ENCODE data around the gene PTDSS2. TPM values are rescaled to one million over a fixed set of nuclear protein-coding genes. Genes with fewer than 3 reads are reported as not detected.

Gene PTDSS2
- total and polyA plus RNA-seq, 2 of the 13 experiments (the other 11 are each of a cell fraction or from before 2014, with no cell fraction given) = 21.7 to 26.4 TPM

- TF ChIP-seq ZNF83 (CRISPR knock-in tag; IDR thresholded peaks at IDR 0.05; ENCODE audit: borderline replicate concordance) = peak; percentile 82; the same call in 1 of the 2 replicates
- 0 out of 2 replicates have a peak, but pooled peaks have one; percentile 35 for TF ChIP-seq AKAP8 (CRISPR knock-in tag; IDR thresholded peaks at IDR 0.05)
- no peak for TF ChIP-seq CREB3 (CRISPR knock-in tag; IDR thresholded peaks at IDR 0.05)
- TF ChIP-seq HNRNPLL (IDR thresholded peaks at IDR 0.05; ENCODE audit: low read depth, low read length, poor library complexity, severe bottlenecking) = peak; percentile 73
- peak; percentile 92 for TF ChIP-seq MTERF4 (CRISPR knock-in tag; IDR thresholded peaks at IDR 0.05)
- TF ChIP-seq BHLHE40 (IDR thresholded peaks at IDR 0.05; ENCODE audit: low read length) = no peak
- TF ChIP-seq ATF3 (CRISPR knock-in tag; IDR thresholded peaks at IDR 0.05) = peak; percentile 9; the same call in 1 of the 2 replicates
- no peak for TF ChIP-seq ZFP82 (CRISPR knock-in tag; IDR thresholded peaks at IDR 0.05; ENCODE audit: borderline replicate concordance)
- TF ChIP-seq ZNF235 (CRISPR knock-in tag; IDR thresholded peaks at IDR 0.05; ENCODE audit: borderline replicate concordance) = no peak
- no peak for TF ChIP-seq ZNF180 (CRISPR knock-in tag; IDR thresholded peaks at IDR 0.05; ENCODE audit: borderline replicate concordance, low read depth)
- peak; percentile 41 for TF ChIP-seq MED1 (CRISPR knock-in tag; IDR thresholded peaks at IDR 0.05)
- no peak for TF ChIP-seq ZNF605 (CRISPR knock-in tag; IDR thresholded peaks at IDR 0.05)
- TF ChIP-seq SIX4 (CRISPR knock-in tag; IDR thresholded peaks at IDR 0.05) = no peak
- TF ChIP-seq SETDB1 (CRISPR knock-in tag; IDR thresholded peaks at IDR 0.05; ENCODE audit: borderline replicate concordance) = no peak
- TF ChIP-seq ZNF251 (CRISPR knock-in tag; IDR thresholded peaks at IDR 0.05) = no peak
- TF ChIP-seq FOXK1 (CRISPR knock-in tag; IDR thresholded peaks at IDR 0.05; ENCODE audit: borderline replicate concordance, low read depth) = 0 out of 2 replicates have a peak, but pooled peaks have one; percentile 32
- TF ChIP-seq YEATS4 (CRISPR knock-in tag; IDR thresholded peaks at IDR 0.05; ENCODE audit: borderline replicate concordance) = peak; percentile 7; the same call in 1 of the 2 replicates
- TF ChIP-seq PAX8 (CRISPR knock-in tag; IDR thresholded peaks at IDR 0.05; ENCODE audit: borderline replicate concordance) = 0 out of 2 replicates have a peak, but pooled peaks have one; percentile 19
- no peak for TF ChIP-seq ZNF101 (CRISPR knock-in tag; IDR thresholded peaks at IDR 0.05; ENCODE audit: borderline replicate concordance, low read depth)
- TF ChIP-seq ZMYM4 (CRISPR knock-in tag; IDR thresholded peaks at IDR 0.05) = peak; percentile 25; the same call in 1 of the 2 replicates
- TF ChIP-seq ZXDC (CRISPR knock-in tag; IDR thresholded peaks at IDR 0.05) = no peak
- peak; percentile 8; the same call in 1 of the 2 replicates for TF ChIP-seq FOXA3 (CRISPR knock-in tag; IDR thresholded peaks at IDR 0.05)
- peak; percentile 54; the same call in 1 of the 2 replicates for TF ChIP-seq ZBTB43 (CRISPR knock-in tag; conservative IDR thresholded peaks at IDR 0.05)
Observed at GRCh38 chr11:535519-536454, 85.7 kb downstream of the PTDSS2 start, which contains the start of gene HRAS (continued).
